Muscle layer of duodenum (tissue), 2 donors: ENCODE measurements around the gene TECRL.
A peak's percentile ranks its signal among the peaks of the same experiment; 100 is the strongest.

Experiments
- H3K27ac ChIP-seq: one replicate; pipeline ENCODE4 v1.7.0; 2013; ENCODE audit warnings: mild to moderate bottlenecking, low read length
- H3K27me3 ChIP-seq: one replicate; pipeline ENCODE4 v1.7.0; 2013; ENCODE audit warnings: low read depth, mild to moderate bottlenecking, control low read depth, low read length
- H3K36me3 ChIP-seq, 2 donors: one replicate each; pipeline ENCODE4 v1.7.0; 2013; ENCODE audit warnings: low read length in 2 of 2, control low read depth in 1 of 2, mild to moderate bottlenecking in 1 of 2; ENCODE audit not compliant: insufficient read depth in 2 of 2, control insufficient read depth in 1 of 2
- H3K4me1 ChIP-seq, 2 donors: one replicate each; pipeline ENCODE4 v1.7.0; 2013; ENCODE audit warnings: low read length in 2 of 2, mild to moderate bottlenecking in 2 of 2, control low read depth in 1 of 2, moderate library complexity in 1 of 2; ENCODE audit not compliant: insufficient read depth in 2 of 2, control insufficient read depth in 1 of 2
- H3K4me3 ChIP-seq, 2 donors: one replicate each; pipeline ENCODE4 v1.7.0; 2013; ENCODE audit warnings: low read length in 2 of 2, low read depth in 1 of 2, mild to moderate bottlenecking in 1 of 2
- H3K9me3 ChIP-seq, 2 donors: one replicate each; pipeline ENCODE4 v1.7.0; 2013; ENCODE audit warnings: low read length in 2 of 2, control low read depth in 1 of 2, mild to moderate bottlenecking in 1 of 2; ENCODE audit not compliant: control insufficient read depth in 1 of 2
- donor health status: healthy.

TECRL gene

DNA sequence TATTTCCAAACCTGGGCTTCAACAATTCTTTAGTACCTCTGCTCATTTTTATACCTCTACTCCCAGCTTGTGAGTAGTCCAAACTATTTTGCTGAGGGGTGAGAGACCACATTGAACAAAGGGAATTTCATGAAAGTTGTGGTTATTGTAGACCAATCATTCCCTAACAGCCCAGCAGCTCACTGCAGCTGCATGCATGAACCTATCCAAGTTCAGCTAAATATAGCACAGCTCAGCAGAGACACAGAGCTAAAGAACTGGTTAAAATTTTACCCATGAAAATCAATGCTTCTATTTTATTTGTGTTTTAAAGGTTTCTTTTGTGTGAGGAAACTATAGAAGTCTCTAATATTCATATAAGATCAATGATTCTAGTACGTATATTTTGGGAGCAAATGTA, 82.7 kb downstream of the TECRL start:
- H3K4me3 ChIP-seq = no peak overlapping the region

DNA sequence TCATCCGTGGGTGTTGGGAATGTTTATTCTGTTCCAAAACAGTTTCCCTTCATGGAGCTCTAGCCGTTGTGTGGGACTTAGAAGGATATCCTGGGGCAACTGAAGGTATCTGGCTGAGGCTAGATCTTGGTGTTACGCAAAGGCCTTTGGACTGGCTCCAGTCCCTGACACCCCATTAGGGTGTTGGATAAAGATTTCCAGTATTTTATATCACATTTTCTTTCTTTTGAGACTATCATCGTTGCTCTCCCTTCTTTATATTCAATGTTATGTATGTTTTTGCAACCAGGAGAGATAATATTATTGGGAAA, 103.0 kb downstream of the TECRL start:
- H3K27ac ChIP-seq = no peak overlapping the region
- H3K27me3 ChIP-seq = no peaks in the 10 kb centered on the region
- H3K9me3 ChIP-seq = peaks cover 10 to 11% of the 10 kb centered on the region in 2 donors
- H3K4me1 ChIP-seq = no peaks in the 10 kb centered on the region
- H3K4me3 ChIP-seq = no peak overlapping the region
- H3K36me3 ChIP-seq = no peaks in the 10 kb centered on the region

More for the DNA sequence above, 82.7 kb downstream of the TECRL start:
- peaks cover 4 to 9% of the 10 kb centered on the region in 2 donors for H3K9me3 ChIP-seq
- H3K36me3 ChIP-seq = no peaks in the 10 kb centered on the region
- H3K27ac ChIP-seq = no peak overlapping the region
- no peaks in the 10 kb centered on the region for H3K27me3 ChIP-seq
- no peaks in the 10 kb centered on the region for H3K4me1 ChIP-seq

DNA sequence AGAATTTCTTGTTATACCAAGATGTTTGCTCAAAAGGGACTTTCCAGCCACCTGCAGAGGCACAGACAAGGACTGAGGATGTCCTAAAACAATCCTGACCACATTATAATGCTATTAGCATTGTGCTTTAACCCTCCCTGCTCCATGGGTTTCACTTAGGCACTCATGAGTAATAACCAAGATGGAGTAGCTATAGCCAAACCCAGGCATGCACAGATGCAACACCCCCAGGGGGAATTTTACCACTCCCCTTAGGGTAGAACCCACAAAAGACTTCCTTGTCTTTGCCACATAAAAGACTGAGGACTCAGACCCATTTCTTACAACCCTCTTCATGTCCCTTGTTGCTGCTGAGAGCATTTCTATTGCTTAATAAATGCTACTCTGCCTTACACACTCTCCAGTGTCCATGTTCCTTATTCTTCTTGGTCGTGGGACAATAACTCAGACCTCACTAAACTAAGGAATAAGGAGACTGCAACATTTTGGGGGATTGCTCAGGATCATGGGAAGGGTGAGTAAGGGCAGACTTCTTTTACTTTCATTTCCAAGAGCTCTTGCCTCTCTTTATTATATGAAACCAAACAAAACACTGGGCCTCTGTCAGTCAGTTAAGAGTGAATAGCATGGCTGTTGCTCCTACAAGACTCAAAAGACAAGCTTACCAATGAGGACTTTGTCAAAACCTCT, 103.5 kb downstream of the TECRL start:
- H3K27ac ChIP-seq = no peak overlapping the region

DNA sequence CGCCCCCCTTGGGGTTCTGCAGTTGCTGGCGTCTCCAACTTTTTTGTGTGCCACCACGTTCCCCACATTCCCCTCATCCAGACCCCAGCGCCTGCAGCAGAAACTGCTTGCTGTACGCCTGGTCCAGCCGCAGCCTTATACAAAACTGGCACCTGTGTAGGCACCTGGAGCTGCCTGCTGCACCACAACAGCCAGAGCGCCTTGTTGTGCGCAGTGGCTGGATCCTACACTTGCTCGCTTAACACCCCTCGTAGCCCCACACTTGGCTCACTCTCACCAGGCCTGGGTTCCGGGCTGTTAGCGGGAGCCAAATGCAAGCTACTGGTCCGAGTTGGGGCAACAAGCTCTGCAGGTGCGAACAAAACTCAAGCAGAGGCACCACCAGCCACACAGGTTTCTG, 136.8 kb downstream of the TECRL start:
- no peaks in the 10 kb centered on the region for H3K27me3 ChIP-seq
- no peaks in the 10 kb centered on the region for H3K9me3 ChIP-seq
- H3K27ac ChIP-seq = no peak overlapping the region
- H3K4me3 ChIP-seq = no peak overlapping the region
- no peaks in the 10 kb centered on the region for H3K36me3 ChIP-seq
- no peaks in the 10 kb centered on the region for H3K4me1 ChIP-seq

More for the DNA sequence above, 103.5 kb downstream of the TECRL start:
- Histone ChIP-seq H3K27me3 (no peaks in the 10 kb centered on the region), H3K4me1 (no peaks in the 10 kb centered on the region), H3K9me3 (peaks cover 10 to 11% of the 10 kb centered on the region in 2 donors), H3K36me3 (no peaks in the 10 kb centered on the region), H3K4me3 (no peak overlapping the region)

DNA sequence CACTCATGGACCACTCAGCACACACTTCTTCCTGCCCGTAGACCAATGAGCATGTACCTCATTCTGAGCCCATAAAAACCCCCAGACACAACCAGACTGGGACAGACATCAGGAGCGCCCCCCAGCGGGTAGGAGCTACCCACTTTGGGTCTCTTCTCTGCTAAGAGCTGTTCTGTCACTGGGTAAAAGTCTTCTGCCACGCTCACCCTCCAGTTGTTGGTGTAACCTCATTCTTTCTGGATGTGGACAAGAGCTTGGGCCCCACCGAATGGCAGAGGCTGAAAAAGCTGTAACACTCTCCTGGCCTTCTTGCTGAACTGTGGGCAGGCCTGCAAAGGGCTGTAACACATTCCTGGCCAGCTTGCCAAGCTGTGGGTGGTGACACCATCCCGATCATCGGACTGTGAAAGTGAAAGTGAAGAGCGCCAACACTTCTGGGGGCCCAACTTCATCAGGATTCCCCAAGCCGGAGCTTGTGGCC, 137.6 kb downstream of the TECRL start:
- Histone ChIP-seq H3K9me3 (no peaks in the 10 kb centered on the region), H3K27ac (no peak overlapping the region), H3K4me3 (no peak overlapping the region), H3K4me1 (no peaks in the 10 kb centered on the region), H3K36me3 (no peaks in the 10 kb centered on the region), H3K27me3 (no peaks in the 10 kb centered on the region)

DNA sequence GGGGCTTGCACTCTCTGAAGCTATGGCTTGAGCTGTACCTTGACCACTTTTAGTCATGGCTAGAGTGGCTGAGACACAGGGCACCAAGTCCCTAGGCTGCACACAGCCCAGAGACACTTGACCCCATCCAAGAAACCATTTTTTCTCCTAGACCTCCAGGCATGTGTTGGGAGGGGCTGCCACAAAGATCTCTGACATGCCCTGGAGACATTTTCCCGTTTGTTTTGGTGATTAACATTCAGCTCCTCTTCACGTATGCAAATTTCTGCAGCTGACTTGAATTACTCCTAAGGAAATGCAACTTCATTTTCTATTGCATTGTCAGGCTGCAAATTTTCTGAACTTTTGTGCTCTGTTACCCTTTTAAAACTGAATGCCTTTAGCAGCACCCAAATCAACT, 142.6 kb downstream of the TECRL start:
- no peaks in the 10 kb centered on the region for H3K36me3 ChIP-seq
- no peaks in the 10 kb centered on the region for H3K9me3 ChIP-seq
- no peaks in the 10 kb centered on the region for H3K4me1 ChIP-seq
- H3K27ac ChIP-seq = no peak overlapping the region
- H3K27me3 ChIP-seq = no peaks in the 10 kb centered on the region
- no peak overlapping the region for H3K4me3 ChIP-seq

DNA sequence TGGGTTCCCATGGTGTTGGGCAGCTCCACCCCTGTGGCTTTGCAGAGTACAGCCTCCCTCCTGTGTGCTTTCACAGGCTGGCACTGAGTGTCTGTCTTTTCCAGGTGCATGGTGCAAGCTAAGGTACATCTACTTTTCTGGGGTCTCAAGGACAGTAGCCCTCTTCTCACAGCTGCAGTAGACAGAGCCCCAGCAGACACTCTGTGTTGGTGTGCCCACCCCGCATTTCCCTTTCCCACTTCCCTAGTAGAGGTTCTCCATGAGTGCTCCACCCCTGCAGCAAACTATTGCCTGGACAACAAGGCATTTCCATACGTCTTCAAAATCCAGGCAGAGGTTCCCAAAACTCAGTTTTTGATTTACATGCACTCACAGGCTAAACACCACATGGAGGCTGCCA, 143.0 kb downstream of the TECRL start:
- H3K9me3 ChIP-seq = no peaks in the 10 kb centered on the region
- no peak overlapping the region for H3K4me3 ChIP-seq
- H3K36me3 ChIP-seq = no peaks in the 10 kb centered on the region
- H3K27ac ChIP-seq = no peak overlapping the region
- H3K4me1 ChIP-seq = no peaks in the 10 kb centered on the region
- no peaks in the 10 kb centered on the region for H3K27me3 ChIP-seq

DNA sequence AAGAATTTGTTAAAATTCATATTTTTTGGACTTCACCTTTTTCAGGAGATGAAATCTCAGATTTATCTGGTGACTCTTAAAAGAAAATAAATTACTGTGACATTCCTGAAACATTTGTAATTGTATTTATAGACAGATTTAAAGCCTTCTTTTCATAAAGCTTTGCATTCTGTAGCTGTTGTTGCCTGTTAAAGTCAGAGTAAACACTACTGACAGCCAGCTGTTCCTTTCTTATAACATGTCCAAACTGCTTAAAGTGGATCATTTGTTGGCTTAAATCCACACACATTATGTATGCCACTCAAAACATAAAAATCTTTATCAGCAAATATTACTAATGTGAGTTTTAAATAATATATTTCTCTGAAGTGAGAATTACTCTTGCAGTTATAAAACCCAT, 157.5 kb downstream of the TECRL start:
- H3K27ac ChIP-seq = no peak overlapping the region
- H3K9me3 ChIP-seq = peaks cover 0 to 2% of the 10 kb centered on the region in 2 donors
- H3K4me3 ChIP-seq = no peak overlapping the region
- H3K27me3 ChIP-seq = no peaks in the 10 kb centered on the region
- H3K36me3 ChIP-seq = no peaks in the 10 kb centered on the region
- H3K4me1 ChIP-seq = no peaks in the 10 kb centered on the region

DNA sequence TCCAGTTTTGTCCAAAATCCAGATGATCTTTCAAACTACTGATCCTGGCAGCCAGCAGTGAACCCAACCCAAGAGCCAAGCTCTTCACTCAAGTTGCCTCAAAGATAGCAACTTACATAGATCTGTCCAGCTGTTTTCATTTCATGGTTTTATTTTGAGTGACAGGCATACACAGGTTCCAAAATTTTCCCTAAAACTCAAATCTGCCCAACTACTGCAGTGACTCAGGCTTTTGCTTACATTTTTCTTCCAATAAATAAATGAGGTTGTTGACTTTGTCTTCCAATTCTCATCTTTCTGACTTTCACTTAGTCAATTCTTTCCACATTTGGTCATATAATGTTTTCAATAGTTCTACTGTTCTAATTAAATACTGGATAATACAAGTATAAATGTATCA, 158.8 kb downstream of the TECRL start:
- Histone ChIP-seq H3K36me3 (no peaks in the 10 kb centered on the region), H3K9me3 (no peaks in the 10 kb centered on the region), H3K27me3 (no peaks in the 10 kb centered on the region), H3K27ac (no peak overlapping the region), H3K4me1 (no peaks in the 10 kb centered on the region), H3K4me3 (no peak overlapping the region)

DNA sequence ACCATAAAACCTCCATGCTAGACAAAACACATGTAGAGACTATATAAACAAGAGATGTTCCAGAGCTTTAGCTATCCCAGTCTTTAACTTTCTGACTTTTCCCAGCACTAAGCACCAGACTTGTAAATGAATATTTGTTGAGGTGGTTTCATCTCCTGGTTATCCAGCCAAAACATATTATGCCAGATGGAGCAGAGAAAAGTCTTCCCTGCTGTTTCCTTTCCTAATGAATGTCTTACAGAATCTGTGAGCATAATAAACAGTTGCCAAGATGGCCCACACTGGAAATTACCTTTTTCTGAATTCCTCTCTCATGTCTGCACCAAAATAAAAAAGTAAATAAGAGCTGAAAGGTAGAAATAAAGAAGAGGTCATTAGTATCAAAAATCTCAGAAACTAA, 159.2 kb downstream of the TECRL start:
- Histone ChIP-seq H3K4me3 (no peak overlapping the region), H3K27ac (no peak overlapping the region), H3K4me1 (no peaks in the 10 kb centered on the region), H3K36me3 (no peaks in the 10 kb centered on the region), H3K9me3 (no peaks in the 10 kb centered on the region), H3K27me3 (no peaks in the 10 kb centered on the region)

DNA sequence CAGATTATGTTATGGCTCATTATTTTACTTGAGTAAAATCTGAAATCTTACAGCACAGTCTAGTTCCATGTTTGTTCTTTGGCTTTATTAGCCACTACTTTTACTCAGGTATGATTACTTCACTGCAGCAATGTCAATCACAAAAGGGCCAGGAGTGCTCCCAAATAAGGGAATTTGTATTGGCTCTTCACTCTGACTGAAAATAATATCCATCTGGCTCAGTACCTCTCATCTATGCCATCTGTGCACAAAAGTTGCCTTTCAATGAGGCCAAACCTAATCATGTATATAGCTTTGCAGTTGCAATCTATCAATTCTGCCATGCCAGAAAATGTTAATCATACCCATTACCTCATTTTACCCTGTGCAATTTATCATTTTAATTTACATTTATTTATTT, 161.1 kb downstream of the TECRL start:
- Histone ChIP-seq H3K36me3 (no peaks in the 10 kb centered on the region), H3K4me3 (no peak overlapping the region), H3K27ac (no peak overlapping the region), H3K4me1 (no peaks in the 10 kb centered on the region), H3K27me3 (no peaks in the 10 kb centered on the region), H3K9me3 (no peaks in the 10 kb centered on the region)

DNA sequence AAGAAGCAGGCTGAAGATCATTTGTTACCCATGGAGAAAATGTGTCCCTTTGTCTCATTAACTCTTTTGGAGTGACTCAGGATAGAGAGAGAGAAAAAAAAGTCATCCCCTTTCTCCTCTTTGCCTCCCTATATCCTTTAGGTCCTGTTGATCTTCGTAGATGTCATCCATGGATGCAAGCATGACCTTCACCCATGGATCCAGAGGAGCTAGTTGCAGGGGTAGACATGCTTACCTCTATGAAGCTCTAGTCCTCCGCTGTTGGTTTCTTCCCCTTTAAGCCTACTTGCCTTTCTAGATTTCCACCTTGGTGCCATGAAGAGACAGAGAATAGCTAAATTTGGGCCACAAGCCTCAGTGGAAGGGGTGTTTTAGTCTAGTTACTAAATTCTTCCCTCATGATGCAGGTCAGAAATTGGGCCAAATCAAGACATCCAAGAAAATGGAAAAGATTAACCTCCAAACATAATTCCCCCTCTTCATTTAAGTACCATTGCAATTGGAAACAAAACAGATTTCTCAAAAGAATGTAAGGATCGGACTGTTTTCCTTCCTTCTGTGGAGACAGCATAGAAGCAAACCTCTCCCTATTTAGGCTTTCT, 178.4 kb downstream of the TECRL start:
- H3K27ac ChIP-seq = no peak overlapping the region
- H3K4me1 ChIP-seq = no peaks in the 10 kb centered on the region
- H3K4me3 ChIP-seq = peak overlapping the region in 1 of 2 donors; percentile 33
- H3K36me3 ChIP-seq = no peaks in the 10 kb centered on the region
- peaks cover 26 to 55% of the 10 kb centered on the region in 2 donors for H3K9me3 ChIP-seq
- no peaks in the 10 kb centered on the region for H3K27me3 ChIP-seq
